Effector memory CD4-positive, alpha-beta T cell (primary cell): Measurements from ENCODE around the gene CRYL1.

Source experiments
- DNase-seq, 3 donors: peaks; one replicate each; pipeline ENCODE4 v3.0.0-alpha.2; 2020
- H3K27ac ChIP-seq: 2 replicates; pipeline ENCODE4 v1.7.0; 2013; ENCODE audit warnings: mild to moderate bottlenecking, low read length, moderate library complexity; ENCODE audit not compliant: insufficient read depth, poor library complexity, severe bottlenecking
- H3K27me3 ChIP-seq: replicated peaks from 2 replicates; pipeline ENCODE4 v1.7.0; 2013; ENCODE audit warnings: mild to moderate bottlenecking, low read length; ENCODE audit not compliant: insufficient read depth, control insufficient read depth, poor library complexity, severe bottlenecking
- H3K36me3 ChIP-seq: 2 replicates; pipeline ENCODE4 v1.7.0; 2013; ENCODE audit warnings: mild to moderate bottlenecking, low read length, moderate library complexity; ENCODE audit not compliant: control insufficient read depth, insufficient read depth
- H3K4me1 ChIP-seq: 2 replicates; pipeline ENCODE4 v1.7.0; 2013; ENCODE audit warnings: low read length, mild to moderate bottlenecking; ENCODE audit not compliant: control insufficient read depth, insufficient read depth, poor library complexity, severe bottlenecking
- H3K4me3 ChIP-seq: 2 replicates; pipeline ENCODE4 v1.7.0; 2013; ENCODE audit warnings: low read length, low read depth, mild to moderate bottlenecking; ENCODE audit not compliant: insufficient read depth, poor library complexity, severe bottlenecking
- H3K9me3 ChIP-seq: 2 replicates; pipeline ENCODE4 v1.7.0; 2013; ENCODE audit warnings: mild to moderate bottlenecking, low read length, moderate library complexity; ENCODE audit not compliant: control insufficient read depth

The CRYL1 gene

DNA sequence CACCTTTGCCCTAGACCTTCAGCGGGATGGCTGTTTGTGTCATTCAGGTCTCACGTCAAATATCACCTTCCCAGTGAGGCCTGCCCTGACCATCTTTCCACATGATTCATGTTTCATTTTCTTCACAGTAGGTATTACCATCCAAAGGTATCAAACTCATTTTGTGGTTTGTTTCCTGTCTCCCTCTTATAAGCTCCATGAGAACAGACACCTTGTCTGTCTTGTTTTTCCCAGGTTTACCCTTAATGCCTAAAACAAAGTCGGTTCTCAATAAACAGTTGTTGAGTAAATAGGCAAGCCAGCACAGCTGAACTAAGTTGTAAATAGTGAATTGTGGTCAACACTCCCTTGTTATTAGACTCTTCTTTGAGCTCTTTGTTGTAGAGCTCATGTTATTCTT is 170.9 kb downstream of the CRYL1 start:
- Histone ChIP-seq H3K27me3 (no peaks in the 10 kb centered on the region), H3K27ac (no peak overlapping the region), H3K9me3 (no peaks in the 10 kb centered on the region), H3K4me3 (no peak overlapping the region), H3K36me3 (no peaks in the 10 kb centered on the region), H3K4me1 (no peaks in the 10 kb centered on the region)
- no peak for DNase-seq

DNA sequence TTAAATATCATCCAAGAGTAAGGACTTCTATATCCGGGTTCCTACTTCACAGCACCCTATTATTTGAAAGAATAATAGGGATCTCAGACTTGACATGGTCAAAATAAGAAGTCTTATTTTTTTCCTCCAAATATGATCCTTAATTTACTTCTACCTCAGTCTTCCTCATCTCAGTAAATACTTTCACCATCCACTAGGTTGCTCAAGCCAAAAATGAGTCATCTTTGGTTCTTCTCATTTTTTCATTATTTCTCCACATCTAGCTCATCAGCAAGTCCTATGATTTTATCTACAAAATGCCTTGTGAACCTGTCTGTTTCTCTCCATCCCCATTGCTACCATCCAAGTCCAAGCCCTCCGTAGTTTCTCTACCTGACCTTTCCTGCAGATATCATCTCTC is 171.7 kb downstream of the CRYL1 start:
- H3K4me1 ChIP-seq, result no peaks in the 10 kb centered on the region
- no peak overlapping the region for H3K4me3 ChIP-seq
- H3K27me3 ChIP-seq, result no peaks in the 10 kb centered on the region
- DNase-seq, result no peak
- H3K36me3 ChIP-seq, result no peaks in the 10 kb centered on the region
- no peak overlapping the region for H3K27ac ChIP-seq
- no peaks in the 10 kb centered on the region for H3K9me3 ChIP-seq
